Amniotic stem cell (primary cell): ENCODE measurements around the gene ZFP3.
"Not testable (repeated sequence)": the region's sequence is repeated elsewhere in the genome, so short reads cannot be mapped to it uniquely, and the experiment has no call there.

Experiments
- DNase-seq: peaks from one replicate; lab custom pipeline; 2025; lab: John Stamatoyannopoulos, UW

ZFP3 gene

GRCh38 chr17:5077781-5078105, 524 bp upstream of the ZFP3 start:
- no peak for DNase-seq

GRCh38 chr17:5080591-5080990, 2.3 kb downstream of the ZFP3 start:
- DNase-seq, result no peak

- no peak for DNase-seq
Observed at GRCh38 chr17:5092218-5093010, 14.1 kb downstream of the ZFP3 start.

GRCh38 chr17:5096731-5097100, 18.4 kb downstream of the ZFP3 start:
- no peak for DNase-seq

GRCh38 chr17:5097101-5097834, 19.0 kb downstream of the ZFP3 start:
- no peak for DNase-seq

- DNase-seq, result no peak
Observed at GRCh38 chr17:5099271-5099670, 21.0 kb downstream of the ZFP3 start.

- DNase-seq, result no peak
Observed at GRCh38 chr17:5100832-5101231, 22.6 kb downstream of the ZFP3 start.

- no peak for DNase-seq
Observed at GRCh38 chr17:5110816-5111215, 32.5 kb downstream of the ZFP3 start.

GRCh38 chr17:5111402-5112204, 33.3 kb downstream of the ZFP3 start, which contains the start of gene ZNF232:
Gene ZNF232 (minus strand): TSS chr17:5111878. CDS start chr17:5111822, 56 bp downstream.
- peak; percentile 86 for DNase-seq

GRCh38 chr17:5115673-5116651, 37.7 kb downstream of the ZFP3 start, which contains the start of gene USP6:
Gene USP6 (plus strand): TSS chr17:5116032. CDS start chr17:5130368, 14,336 bp downstream.
- no peak for DNase-seq

GRCh38 chr17:5118219-5118618, 40.0 kb downstream of the ZFP3 start:
- DNase-seq, result no peak

- DNase-seq, result no peak
Observed at GRCh38 chr17:5120036-5120435, 41.8 kb downstream of the ZFP3 start.

GRCh38 chr17:5120436-5121185, 42.3 kb downstream of the ZFP3 start:
- DNase-seq, result not testable (repeated sequence)

GRCh38 chr17:5121186-5121841, 43.0 kb downstream of the ZFP3 start:
- DNase-seq, result no peak

- not testable (repeated sequence) for DNase-seq
Observed at GRCh38 chr17:5122056-5122455, 43.8 kb downstream of the ZFP3 start.

- no peak for DNase-seq
Observed at GRCh38 chr17:5122586-5123342, 44.5 kb downstream of the ZFP3 start.

GRCh38 chr17:5123343-5124124, 45.3 kb downstream of the ZFP3 start:
- DNase-seq, result no peak

- DNase-seq, result not testable (repeated sequence)
Observed at GRCh38 chr17:5124125-5124760, 46.0 kb downstream of the ZFP3 start.
